OCI-LY7 (cell line): ENCODE data around the gene GTPBP6. TPM values are rescaled to one million over a fixed set of nuclear protein-coding genes. Genes with fewer than 3 reads are reported as not detected.

ENCODE experiments used
- BruUV-seq: library from RNA; stranded (reverse); fragments of 400-500 nt; replicated peaks from 2 replicates; lab custom pipeline; 2021; lab: Mats Ljungman, UMichigan
- CTCF ChIA-PET: fragments of 300-600 bp; sonication (Branson Sonifier 250); formaldehyde crosslinking; loops from one replicate; lab custom pipeline; 2022; ENCODE audit warnings: antibody characterized with exemption; ENCODE audit not compliant: unreplicated experiment; lab: Charles Lee
- POLR2A ChIA-PET: fragments of 300-600 bp; sonication (Branson Sonifier 250); formaldehyde crosslinking; loops from one replicate; lab custom pipeline; 2022; ENCODE audit warnings: antibody characterized with exemption; lab: Charles Lee
- DNase-seq: peaks from one replicate; pipeline ENCODE4 v3.0.0-alpha.2; 2015; ENCODE audit warnings: low spot score
- H2AFZ ChIP-seq: fragments of 200-600 bp; sonication (generic), shearing (Covaris generic); 2 replicates; pipeline ENCODE4 v1.6.1; 2014; ENCODE audit warnings: mild to moderate bottlenecking, antibody characterized with exemption, low read length, moderate library complexity
- H3K27ac ChIP-seq: fragments of 200-600 bp; sonication (generic); 2 replicates; pipeline ENCODE4 v1.5.1; 2014; ENCODE audit warnings: mixed run types, low read depth, mild to moderate bottlenecking, moderate library complexity, low read length, inconsistent platforms; ENCODE audit not compliant: poor library complexity, severe bottlenecking
- H3K36me3 ChIP-seq: fragments of 200-600 bp; sonication (generic); 2 replicates; pipeline ENCODE4 v1.6.1; 2014; ENCODE audit warnings: mild to moderate bottlenecking, antibody characterized with exemption, low read length, moderate library complexity, mixed read lengths; ENCODE audit not compliant: insufficient read depth
- H3K4me1 ChIP-seq: fragments of 200-600 bp; sonication (generic); 2 replicates; pipeline ENCODE4 v1.5.1; 2014; ENCODE audit warnings: mild to moderate bottlenecking, low read length; ENCODE audit not compliant: insufficient read depth, poor library complexity, severe bottlenecking
- H3K4me2 ChIP-seq: fragments of 200-600 bp; sonication (generic); 2 replicates; pipeline ENCODE4 v1.6.1; 2014; ENCODE audit warnings: mild to moderate bottlenecking, low read length
- H3K4me3 ChIP-seq: fragments of 200-600 bp; sonication (generic); 2 replicates; pipeline ENCODE4 v1.5.1; 2014; ENCODE audit warnings: mild to moderate bottlenecking, low read depth, low read length; ENCODE audit not compliant: poor library complexity, severe bottlenecking
- H3K79me2 ChIP-seq: fragments of 200-600 bp; sonication (generic); 2 replicates; pipeline ENCODE4 v1.6.1; 2016; ENCODE audit warnings: low read depth, mild to moderate bottlenecking, low read length, moderate library complexity, mixed read lengths; ENCODE audit not compliant: insufficient read depth
- H3K9me2 ChIP-seq: fragments of 200-600 bp; sonication (generic); 2 replicates; pipeline ENCODE4 v1.6.1; 2016; ENCODE audit warnings: mild to moderate bottlenecking, low read length, mixed read lengths; ENCODE audit not compliant: insufficient read depth
- H3K9me3 ChIP-seq: fragments of 200-600 bp; sonication (generic); 2 replicates; pipeline ENCODE4 v1.6.1; 2014; ENCODE audit warnings: mild to moderate bottlenecking, mixed run types, low read length, mixed read lengths
- H4K20me1 ChIP-seq: fragments of 200-600 bp; sonication (generic); 2 replicates; pipeline ENCODE4 v1.6.1; 2014; ENCODE audit warnings: mild to moderate bottlenecking, antibody characterized with exemption, low read length, moderate library complexity, mixed read lengths; ENCODE audit not compliant: insufficient read depth
- EZH2phosphoT487 ChIP-seq: fragments of 200-600 bp; sonication (generic); IDR thresholded peaks from 2 replicates; pipeline ENCODE4 v1.6.1; 2018; ENCODE audit warnings: low read depth, borderline replicate concordance, mild to moderate bottlenecking, mixed run types, antibody characterized with exemption, low read length, moderate library complexity, mixed read lengths
- intact Hi-C: fragments of 100-400 bp; cut with micrococcal nuclease; formaldehyde crosslinking; loops from one replicate; pipeline ENCODE4 v1.10.0; 2022; ENCODE audit not compliant: unreplicated experiment
- total RNA-seq, 2 experiments: library from RNA; depleted of rRNA in 1 of 2; stranded (reverse); fragments of >200 nt in 1 of 2; shearing (Covaris generic) in 1 of 2; gene quantifications; 2 replicates each; pipeline ENCODE4 v1.2.3, GENCODE V29; 2014 to 2022
- TF ChIP-seq, protein P1 (sequence below): fragments of 200-600 bp; sonication (generic); conservative IDR thresholded peaks from 2 replicates; pipeline ENCODE4 v1.5.1; 2014; ENCODE audit warnings: mild to moderate bottlenecking, antibody characterized with exemption, low read length, moderate library complexity, mixed read lengths

Gene GTPBP6
- total RNA-seq, 2 experiments from 2014 or later, result 36.3 to 53.6 TPM

GRCh38 chrX:346034-346813, 27.6 kb upstream of the GTPBP6 start:
- H3K79me2 ChIP-seq, result peaks cover 11% of the 10 kb centered on the region; the same call in 1 of the 2 replicates
- TF ChIP-seq, protein P1, sequence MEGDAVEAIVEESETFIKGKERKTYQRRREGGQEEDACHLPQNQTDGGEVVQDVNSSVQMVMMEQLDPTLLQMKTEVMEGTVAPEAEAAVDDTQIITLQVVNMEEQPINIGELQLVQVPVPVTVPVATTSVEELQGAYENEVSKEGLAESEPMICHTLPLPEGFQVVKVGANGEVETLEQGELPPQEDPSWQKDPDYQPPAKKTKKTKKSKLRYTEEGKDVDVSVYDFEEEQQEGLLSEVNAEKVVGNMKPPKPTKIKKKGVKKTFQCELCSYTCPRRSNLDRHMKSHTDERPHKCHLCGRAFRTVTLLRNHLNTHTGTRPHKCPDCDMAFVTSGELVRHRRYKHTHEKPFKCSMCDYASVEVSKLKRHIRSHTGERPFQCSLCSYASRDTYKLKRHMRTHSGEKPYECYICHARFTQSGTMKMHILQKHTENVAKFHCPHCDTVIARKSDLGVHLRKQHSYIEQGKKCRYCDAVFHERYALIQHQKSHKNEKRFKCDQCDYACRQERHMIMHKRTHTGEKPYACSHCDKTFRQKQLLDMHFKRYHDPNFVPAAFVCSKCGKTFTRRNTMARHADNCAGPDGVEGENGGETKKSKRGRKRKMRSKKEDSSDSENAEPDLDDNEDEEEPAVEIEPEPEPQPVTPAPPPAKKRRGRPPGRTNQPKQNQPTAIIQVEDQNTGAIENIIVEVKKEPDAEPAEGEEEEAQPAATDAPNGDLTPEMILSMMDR, result no peak
- TF ChIP-seq EZH2phosphoT487, result no peak
- BruUV-seq, result no TSS peak
- H3K4me3 ChIP-seq, result no peak overlapping the region
- no peaks in the 10 kb centered on the region for H3K9me3 ChIP-seq
- H4K20me1 ChIP-seq, result no peaks in the 10 kb centered on the region
- intact Hi-C loops, result no loop called here
- no peaks in the 10 kb centered on the region for H3K9me2 ChIP-seq
- H3K36me3 ChIP-seq, result peaks cover 78% of the 10 kb centered on the region
- POLR2A ChIA-PET, result no interaction called here
- no peak overlapping the region for H3K27ac ChIP-seq
- CTCF ChIA-PET, result no interaction called here
- H2AFZ ChIP-seq, result no peak overlapping the region
- no peak for DNase-seq
- H3K4me2 ChIP-seq, result no peak overlapping the region
- no peaks in the 10 kb centered on the region for H3K4me1 ChIP-seq

DNA sequence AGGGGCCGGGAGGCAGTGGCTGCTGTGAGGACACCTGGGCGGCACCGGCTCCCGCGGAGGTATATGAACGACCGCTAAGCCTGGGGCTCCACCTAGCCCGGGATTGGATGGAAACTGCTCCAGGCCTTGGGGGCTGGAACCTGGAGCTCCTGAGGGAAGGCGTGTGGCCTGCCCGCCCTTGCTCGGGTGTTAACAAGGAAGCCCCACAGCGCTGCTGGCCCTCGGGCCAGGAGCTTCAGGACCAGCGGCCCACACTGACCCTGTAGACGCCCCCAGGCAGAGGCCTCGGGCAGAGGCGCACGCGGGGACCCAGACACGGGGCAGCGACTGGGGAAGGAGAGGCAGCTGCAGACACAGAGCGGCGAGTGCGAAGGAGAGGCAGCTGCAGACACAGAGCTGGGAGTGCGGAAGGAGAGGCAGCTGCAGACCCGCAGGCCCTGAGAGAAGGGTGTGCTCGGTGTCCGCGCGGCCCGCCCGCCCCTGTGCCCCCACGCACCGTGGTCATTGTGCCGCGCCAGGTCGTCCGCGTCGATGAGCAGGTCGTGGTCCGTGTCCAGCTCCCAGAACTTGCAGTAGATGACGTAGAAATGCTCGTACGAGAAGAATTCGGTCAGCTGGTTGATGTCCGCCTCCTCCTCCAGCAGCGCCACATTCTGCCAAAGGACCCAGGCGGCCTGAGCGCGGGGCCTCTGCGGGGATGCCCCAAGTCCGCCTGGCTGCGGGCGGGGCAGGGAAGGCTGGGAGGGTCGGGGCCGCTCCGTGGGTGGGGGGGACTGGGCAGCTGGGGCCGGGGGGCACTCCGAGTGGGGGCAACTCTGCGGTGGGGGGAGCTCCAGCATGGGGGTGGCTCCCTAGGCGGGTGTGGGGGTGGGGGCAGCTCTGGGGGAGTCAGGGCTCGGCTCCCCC, 26.7 kb upstream of the GTPBP6 start:
- peaks cover 11% of the 10 kb centered on the region; the same call in 1 of the 2 replicates for H3K79me2 ChIP-seq
- no peak for TF ChIP-seq EZH2phosphoT487
- TF ChIP-seq, protein P1, result no peak
- ChIA-PET CTCF (no interaction called here), POLR2A (no interaction called here)
- H4K20me1 ChIP-seq, result no peaks in the 10 kb centered on the region
- H3K9me3 ChIP-seq, result no peaks in the 10 kb centered on the region
- H3K4me1 ChIP-seq, result no peaks in the 10 kb centered on the region
- H3K9me2 ChIP-seq, result no peaks in the 10 kb centered on the region
- intact Hi-C loops, result no loop called here
- no peak overlapping the region for H2AFZ ChIP-seq
- no peak overlapping the region for H3K27ac ChIP-seq
- H3K4me3 ChIP-seq, result no peak overlapping the region
- peaks cover 78% of the 10 kb centered on the region for H3K36me3 ChIP-seq
- no TSS peak for BruUV-seq
- DNase-seq, result no peak
- H3K4me2 ChIP-seq, result no peak overlapping the region
